Activated CD4-positive, alpha-beta T cell treated with anti-CD3 and anti-CD28 coated beads, Interleukin-2, amount 50 U/mL, for 4 hours (primary cell): Measurements from ENCODE around the gene GRPEL1.
"Not testable (repeated sequence)": the region's sequence is repeated elsewhere in the genome, so short reads cannot be mapped to it uniquely, and the experiment has no call there.

Experiments used
- DNase-seq, 2 experiments: peaks; one replicate each; pipeline ENCODE4 v3.0.0-alpha.2; 2020

The GRPEL1 gene

DNA sequence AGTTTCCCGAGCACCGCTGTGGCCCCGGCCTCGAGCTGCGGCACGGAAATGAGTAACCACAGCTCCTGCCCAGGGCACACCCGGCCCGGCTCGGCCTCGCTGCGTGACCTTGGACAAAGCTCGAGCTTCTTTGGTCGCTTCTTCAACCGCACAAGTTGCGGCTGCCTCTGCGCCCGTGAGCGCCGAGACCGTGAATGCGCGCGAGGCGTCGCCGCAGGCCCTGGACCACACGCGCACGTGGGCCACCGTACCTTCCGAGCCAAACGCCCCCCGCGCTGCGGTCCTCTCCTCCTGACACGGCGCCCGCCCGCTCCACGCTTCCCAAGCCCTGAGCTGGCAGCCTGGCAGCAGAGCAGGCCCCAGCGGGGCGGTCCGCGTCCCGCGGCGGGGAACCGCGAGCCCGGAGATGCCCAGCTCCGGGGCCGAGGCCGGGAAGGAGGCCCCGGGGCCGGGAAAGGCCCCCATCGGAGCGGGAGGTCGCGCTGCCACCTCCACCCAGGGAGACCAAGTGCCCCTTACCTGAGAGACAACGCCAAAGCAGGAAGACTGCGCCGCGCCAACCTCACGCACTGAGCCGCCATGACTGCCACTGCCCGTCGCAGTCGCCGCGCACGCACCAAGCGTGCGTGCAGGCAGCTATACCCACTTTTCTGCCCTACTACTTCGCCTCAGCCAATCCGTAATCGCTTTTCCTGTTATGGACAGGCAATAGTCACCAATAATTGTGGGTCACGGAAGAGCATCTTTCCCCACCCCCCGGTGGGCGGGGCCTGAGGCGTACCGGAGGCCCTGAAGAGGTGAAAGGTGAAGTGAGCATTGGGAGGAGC lies at the start of gene GRPEL1:
GRPEL1 (minus strand) TSS at position 613 of the 827 bp plus-strand sequence; CDS start at position 581, 32 bp downstream.
- DNase-seq, result peak; percentile 100

DNA sequence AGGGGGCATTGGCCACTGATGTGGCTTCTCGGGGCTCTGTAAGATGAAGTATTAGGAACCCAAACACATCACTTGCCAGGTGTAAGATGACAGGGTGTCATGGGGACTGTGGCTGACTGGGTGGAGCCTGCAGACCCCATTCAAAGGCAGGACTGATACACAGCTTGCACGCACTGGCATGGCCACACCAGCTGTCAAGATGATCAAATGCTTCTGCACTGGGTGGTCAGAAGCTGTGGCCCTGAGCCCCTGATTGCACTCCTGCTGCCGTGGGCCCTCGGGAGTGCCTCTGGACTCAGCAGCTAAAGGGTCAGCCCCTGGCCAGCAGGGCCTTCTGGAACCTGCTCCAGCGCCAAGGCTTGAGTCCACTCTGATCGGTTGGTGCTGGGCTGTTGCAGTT lies 48.8 kb upstream of the GRPEL1 start:
- no peak for DNase-seq

DNA sequence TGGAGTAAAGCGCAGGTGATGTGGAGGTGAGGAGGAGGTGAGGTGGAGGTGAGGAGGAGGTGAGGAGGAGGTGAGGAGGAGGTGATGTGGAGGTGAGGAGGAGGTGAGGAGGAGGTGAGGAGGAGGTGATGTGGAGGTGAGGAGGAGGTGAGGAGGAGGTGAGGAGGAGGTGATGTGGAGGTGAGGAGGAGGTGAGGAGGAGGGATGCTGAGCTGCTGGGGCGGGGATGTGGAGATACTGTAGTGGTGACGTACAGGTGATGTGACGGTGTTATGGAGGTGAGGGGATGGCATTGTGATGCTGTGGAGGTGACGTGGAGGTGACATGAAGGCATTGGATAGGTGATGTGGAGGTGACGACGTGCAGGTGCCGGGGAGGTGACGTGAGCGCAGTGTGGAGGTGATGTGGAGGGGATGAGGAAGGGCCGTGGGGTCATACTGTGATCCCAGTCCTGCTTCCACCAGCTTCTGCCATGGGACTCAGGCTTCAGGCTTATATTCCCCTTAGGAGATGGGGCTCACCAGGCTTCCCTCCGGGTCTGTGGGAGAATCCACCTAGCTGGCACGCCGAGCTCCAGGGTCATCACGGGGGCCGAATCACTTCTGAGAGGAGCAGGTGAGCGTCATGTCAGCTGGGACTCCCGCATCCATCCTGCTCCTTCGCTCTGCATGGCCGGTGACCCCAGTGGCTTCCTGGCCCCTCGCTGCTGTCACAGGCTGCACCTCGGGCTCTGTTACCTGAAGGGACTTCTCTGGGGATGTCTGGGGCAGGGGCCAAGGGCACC lies 47.9 kb upstream of the GRPEL1 start:
- DNase-seq, result no peak

DNA sequence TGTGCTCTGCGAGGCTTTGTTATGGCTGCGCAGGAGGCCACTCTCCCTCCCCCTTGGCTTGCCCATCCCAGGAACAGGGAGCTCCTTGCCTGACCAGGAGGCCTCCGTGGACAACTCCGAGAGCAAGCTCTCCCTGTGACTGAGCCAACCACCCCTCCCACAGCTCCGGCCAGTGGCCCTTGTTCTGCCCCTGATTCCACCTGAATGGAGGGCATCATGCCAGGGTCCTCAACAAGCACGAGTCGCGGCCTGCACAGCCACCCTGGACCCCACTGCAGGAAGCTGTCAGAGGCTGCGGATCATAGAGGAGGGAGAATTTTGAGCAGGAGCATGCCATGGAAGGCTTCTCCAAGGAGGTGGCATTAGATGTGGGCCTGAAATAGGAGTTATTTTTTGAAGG lies 44.8 kb upstream of the GRPEL1 start:
- no peak for DNase-seq

DNA sequence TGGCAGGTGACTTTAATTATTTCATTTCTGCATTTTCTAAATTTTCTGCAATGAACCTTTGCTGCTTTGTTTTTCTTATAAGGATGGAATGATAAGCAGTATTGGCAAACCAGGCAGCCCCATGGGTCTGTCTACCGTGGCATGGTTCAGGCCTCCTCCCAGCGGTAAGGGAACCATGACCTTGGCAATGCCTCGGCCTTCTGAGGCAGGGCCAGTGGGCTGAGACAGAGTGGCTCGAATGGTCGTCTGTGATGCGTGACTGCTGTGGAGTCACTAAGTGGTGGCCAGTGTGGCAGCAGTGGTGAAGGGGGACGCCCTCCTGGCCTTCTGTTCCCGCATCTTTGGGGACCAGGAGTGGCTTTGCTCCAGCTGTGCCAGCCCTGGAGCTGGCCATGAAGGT lies 43.6 kb upstream of the GRPEL1 start:
- no peak for DNase-seq

DNA sequence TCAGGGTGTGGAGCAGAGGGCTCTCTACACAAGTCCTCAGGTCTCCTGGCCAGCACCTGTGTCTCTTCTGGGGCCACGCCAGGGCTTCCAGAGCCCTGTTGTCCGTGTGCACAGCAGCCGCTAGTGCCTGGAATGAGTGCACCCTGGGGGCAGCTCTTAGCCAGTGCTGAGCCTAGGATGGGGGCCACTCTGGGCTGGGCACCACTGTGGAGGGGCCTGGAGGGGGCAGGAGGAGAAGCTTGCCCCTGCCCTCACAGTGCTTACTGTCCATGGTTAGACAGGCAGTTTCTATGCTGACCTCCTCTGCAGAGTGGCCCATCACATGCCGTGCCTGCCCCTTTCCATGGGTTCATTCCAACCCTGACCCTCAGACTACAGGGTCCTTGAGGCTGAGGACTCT lies 42.7 kb upstream of the GRPEL1 start:
- no peak for DNase-seq

DNA sequence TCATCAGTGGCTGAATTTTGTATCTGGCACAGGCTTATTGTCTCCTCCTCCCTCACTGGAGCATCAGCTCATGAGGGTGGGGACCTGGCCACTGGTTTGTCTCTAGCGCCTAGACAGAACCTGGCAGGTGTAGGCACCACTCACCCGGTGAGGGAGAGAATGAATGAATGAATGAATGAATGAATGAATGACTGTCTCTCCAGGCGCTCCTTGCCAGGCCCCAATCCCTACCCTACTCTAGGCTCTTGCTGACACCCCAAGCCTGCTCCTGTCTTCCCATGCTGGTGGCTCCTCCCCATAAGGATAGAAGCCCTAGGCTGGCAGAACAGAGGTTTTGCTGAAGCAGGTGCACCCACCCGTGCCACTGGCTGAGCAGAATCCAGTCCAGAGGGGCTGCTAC lies 41.3 kb upstream of the GRPEL1 start:
- no peak for DNase-seq

DNA sequence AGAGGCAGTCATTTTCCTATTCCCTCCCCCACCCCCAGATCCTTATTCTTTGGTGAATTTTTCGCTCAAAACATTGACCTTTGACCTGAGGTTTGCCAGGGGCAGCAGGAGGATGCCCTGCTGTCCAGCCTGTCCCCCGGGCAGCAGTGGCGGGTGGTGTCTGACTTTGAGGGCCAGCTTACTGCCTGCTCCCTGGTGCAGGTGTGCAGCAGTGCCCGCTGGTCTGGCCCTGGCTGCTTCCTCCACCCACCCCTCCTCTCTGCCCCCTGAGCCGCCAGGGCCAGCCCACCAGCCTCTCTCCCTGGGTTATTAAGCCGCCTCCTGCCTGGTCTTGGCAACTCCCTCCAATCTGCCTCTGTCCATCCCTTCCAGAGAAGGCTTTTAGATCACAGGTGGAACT lies 40.8 kb upstream of the GRPEL1 start:
- no peak for DNase-seq

DNA sequence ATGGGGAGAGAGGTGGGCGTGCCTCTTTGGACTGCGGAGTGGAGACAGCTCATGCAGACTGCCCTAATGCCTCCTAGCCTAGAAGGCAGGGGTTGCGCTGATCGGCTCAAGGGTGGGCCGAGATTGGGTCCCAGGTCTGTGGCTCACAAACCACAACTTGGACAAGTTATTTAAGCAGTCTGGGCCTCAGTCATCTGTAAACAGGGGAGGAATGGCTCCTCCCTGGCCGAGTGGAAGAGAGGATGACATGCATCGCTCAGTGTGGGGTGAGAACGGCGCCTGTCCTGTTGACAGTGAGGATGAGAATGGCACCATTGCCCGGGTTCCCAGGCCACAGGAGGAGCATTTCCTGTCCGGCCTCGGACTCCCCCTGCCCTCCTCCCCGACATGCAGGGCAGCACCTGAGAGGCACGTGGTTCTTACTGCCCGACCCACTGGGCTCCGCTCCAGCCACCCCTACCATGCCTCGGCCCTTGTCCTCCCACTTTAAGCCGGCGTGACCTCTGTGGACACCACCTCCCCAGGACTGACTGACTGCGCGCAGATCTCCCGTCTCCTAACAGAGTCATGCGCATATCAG lies 40.3 kb upstream of the GRPEL1 start:
- no peak for DNase-seq

DNA sequence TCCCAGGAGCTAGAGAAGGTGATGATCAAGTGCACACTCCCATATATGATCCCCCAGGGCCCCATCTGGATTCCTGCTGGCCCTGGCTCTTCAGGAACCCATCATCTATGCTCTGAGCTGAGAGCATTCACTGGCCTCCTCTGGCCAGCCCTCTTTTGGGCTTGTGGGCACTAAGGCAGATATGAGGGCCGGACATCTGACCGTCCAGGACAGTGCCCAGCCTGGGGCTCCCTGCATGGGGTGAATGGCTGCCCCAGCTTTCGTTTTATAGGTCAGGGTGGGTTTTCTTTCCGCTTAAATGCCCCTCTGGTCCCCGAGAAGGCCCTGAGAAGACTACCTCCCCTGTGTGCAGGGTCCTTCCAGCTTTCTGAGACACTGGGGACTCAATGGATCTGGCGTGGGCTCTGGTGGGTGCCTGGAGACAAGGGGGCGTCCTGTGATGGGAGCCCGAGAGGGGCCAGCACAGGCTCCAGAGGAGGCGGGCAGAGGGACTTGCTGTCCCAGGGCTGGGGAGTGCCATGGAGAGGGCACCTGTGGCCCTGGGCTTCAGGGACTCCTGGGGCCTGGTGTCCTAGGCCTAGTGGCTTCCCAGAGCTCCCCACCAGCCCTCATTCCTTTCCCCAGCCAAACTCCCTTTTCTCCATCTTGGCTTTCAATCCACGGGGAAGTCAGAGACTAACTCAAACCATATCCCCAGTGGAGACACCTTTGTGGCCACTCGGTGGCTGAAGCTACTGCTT lies 39.5 kb upstream of the GRPEL1 start:
- DNase-seq, result no peak

DNA sequence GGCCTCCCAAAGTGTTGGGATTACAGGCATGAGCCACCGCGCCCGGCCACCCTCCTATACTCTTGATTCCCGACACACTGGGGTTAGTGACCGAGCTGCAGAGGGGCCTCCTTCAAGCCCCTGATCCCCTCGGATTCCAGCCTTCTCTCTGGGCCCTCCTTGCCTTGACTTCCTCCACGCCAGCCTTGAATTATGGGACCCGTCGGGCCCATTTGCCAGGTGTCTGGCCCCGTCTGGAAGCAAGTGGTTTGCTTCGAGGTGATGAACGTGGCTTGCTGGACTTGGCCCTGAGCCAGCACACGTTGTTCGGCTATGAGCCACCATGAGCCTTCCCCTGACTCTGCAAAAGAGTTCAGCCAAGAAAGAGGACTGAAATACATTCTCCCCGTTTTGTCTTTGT lies 37.4 kb upstream of the GRPEL1 start:
- DNase-seq, result no peak

DNA sequence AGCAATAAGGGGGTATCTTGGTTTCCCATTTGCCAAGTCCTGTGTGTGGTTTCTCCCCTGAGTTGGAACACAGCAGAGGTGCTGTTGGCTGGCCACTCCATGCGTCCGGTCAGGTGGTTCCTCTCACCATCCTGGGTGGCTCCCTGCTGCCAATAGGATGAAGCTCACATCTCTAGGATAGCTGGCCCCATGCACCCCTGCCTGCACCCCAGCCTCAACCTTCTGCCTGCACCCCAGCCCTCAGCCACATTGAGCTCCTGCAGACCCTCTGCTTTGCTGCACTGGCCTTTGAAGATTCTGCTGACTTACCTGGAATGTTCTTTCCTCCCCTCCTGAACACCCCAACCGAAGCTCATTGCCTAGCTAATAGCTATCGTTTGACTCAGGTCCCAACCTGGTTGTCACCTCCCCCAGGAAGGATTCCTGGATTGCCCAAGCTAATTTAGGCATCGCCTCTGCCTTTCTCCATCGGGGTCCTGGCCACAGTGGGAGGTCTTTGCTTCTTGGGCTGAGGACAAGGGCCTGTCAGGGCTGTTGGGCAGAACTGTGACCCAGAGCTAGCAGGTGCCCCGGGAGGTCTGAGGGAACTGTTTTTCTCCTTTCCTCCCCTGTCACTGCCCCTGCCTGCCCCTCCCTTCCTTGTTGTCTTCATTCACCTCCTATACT lies 36.6 kb upstream of the GRPEL1 start:
- no peak for DNase-seq

DNA sequence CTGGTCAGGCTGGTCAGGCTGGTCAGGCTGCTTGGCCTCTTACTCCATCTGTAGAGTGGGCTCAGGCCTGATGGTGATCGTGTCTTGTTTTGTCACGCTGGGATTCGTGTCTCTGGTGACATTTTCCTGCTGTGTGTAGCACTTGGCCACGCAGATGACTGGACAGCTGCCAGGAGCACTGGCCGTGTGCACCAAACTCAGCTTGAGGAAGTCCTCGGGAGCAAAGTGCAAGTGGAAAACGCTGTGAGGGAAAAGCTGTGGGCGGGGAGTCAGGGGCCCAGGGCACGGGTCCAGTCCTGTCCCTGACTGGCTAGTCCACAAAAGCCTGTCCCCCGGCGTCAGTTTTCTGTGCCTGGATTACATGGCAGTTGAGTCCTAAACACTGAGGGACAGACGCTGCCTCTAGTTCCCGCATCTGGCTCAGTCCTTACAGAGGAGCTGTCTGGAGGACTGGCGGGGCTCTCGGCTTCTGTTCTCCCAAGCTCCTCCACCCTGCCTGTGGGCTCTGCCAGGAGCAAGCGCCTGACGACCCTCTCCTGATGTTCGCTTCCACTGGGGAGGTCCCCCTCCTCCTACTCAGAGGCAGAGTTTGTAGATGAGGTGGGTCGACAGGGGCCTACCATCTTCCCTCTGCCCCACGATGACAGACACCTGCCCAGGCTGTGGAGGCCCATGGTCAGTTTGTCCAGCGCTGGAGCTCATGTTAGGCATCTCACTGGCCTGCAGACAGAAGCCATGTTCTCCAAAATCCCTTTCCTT lies 35.9 kb upstream of the GRPEL1 start:
- no peak for DNase-seq

DNA sequence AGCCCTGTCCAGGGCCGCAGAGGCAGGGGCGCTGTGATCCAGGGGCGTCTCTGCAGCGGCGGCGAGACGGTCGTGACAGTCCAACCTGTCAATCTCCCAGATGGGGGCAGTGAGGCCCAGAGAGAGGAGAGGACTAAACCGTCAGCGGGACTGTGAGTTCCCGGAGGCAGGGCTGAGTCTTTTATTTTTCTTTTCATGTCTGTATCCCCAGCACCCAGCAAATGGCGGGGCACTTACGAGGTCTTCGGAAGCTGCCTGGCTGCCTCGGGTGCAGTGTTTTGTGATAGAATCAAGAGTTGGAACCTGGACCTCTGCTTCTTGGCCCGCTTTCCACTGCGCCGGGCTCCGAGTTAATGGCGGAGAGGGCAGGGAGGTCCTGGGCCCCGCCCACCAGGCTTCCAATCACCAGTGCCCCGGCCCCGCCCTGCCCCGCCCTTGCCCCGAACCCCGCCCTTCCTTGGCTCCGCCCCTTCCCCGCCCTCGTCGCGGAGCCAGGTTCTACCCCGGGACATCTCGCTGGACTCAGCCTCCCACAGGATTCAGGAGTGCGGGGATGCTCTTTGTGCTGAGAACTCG lies 35.3 kb upstream of the GRPEL1 start:
- DNase-seq, result peak; percentile 70 to 71

DNA sequence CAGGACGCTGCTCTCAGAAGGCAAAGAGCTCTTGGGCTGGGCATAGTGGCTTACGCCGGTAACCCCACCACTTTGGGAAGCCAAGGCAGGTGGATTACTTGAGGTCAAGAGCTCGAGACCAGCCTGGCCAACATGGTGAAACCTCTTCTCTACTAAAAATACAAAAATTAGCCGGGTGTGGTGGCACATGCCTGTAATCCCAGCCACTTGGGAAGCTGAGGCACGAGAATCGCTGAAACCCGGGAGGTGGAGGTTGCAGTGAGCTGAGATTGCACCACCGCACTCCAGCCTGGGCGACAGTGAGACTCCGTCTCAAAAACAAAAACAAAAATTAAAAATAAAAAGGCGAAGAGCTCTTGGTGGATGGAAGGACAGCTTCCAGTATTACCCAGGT lies 34.6 kb upstream of the GRPEL1 start:
- not testable (repeated sequence) for DNase-seq

DNA sequence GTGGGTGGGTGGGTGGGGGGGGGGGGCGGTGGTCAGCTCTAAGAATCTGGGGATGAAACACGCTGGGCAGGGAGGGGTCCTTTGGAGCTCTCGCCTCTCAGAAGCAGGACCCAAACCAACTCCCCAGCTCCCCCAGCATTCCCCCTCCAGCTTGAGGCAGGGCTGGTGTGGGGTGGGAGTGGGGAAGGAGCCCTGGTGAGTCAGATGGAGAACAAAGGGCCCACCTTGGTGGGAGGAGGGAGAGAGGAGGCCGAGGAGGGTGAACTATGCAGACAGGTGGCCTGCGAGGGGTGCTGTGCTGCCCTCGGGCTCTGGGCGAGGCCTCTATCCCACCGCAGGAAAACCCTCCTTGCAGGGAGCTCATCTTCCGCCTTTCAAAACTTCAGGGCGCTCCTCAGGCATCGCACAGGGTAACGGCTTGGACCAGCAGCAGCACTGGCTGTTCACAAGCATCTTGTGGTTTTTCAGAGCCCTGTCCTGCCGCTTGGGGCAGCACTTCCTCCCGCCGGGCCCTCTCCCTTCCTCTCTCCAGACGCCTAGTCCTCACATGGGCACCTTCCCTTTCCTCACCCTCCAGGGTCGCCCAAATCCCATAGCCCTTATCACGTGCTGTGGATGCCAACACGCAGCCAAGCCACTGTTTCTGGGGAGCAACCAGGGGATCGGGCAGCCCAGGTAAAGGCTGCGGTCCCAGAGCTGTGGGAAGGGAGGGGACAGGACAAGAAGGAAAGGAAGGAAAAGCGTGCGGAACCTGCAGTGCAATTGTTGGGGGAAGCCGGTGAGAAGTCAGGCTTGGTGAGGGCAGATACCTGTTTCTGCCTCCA lies 34.0 kb upstream of the GRPEL1 start:
- DNase-seq, result peak; percentile 32 to 35

DNA sequence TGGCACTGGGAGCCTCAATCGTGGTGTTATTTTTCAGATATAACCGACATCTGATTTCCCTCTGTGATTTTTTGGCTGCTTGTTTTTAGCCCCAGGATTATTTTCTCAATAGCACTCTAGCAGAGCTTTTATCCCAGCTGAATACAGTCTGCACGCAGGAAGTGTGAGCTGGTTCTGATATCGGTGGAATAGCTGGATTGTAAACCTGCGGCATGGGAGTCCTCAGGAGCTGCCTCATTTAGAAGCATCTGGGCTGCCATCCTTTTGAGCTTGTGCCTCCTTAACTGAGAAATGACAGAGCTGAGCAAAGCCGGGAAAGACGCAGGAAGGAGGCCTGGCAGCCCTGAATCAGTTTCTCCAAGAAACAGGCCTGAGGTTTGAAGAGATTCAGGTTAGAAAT lies 28.4 kb upstream of the GRPEL1 start:
- no peak for DNase-seq

DNA sequence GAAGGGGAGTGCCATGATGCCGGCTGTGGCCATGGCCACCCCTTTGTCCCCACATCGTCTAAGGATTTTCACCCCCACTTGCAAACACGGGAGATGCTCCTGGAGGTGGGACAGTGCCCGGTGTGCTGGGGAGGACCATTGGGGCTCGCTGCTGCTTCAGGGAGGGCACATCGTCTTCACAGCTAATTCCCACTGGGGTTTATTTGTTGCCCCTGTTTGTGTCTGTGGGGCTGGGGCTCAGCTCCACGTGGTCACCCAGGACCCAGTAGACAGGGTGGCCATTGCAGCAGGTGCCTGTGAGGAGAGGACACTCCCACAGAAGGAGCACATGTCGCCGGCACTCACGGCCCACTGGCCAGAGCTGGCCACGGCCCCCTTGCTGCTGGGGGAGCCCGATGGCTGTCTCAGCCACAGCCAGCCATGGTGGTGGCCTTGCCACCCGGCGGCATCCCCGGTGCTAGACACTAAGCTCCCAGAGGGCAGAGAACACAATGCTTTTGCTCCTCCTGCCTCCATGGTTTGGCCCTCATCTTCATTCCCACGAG lies 27.8 kb upstream of the GRPEL1 start:
- no peak for DNase-seq

DNA sequence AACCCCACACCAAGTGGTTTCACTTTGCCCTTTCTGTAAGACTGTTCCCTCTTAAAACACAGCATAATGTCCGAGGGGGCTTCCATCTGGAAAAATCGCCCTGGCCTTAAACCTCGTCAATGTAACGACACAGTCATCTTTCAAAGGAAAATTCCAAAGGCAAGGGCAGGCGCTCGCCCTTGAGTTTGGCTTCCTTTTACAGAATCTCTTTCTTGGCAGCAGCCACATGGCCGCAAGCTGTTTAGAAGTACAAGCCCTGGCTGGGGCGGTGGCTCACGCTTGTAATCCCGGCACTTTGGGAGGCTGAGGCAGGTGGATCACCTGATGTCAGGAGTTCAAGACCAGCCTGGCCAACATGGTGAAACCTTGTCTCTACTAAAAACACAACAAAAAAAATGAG lies 27.1 kb upstream of the GRPEL1 start:
- no peak for DNase-seq

DNA sequence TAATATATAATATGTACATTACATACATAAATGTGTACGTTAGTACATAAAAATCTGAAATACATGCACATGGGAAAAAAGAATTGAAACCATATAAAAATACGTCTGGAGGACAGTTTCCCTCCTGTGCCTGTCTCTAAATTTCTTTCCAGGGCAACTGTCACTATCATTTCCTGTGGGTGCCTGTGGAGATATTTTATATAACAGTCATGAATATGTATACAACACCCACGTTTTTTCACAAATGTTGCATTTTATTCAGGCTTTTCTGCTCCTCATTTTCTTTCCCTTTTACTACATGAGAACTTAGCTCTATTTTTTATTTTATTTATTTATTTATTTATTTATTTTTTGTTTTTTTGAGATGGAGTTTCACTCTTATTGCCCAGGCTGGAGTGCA lies 24.2 kb upstream of the GRPEL1 start:
- DNase-seq, result no peak
